ENCODE measurements around the gene SSTR3.

SSTR3 gene

GRCh38 chr22:37184380-37184755 lies 27.9 kb downstream of the SSTR3 start:
- TF ChIP-seq, protein P1, sequence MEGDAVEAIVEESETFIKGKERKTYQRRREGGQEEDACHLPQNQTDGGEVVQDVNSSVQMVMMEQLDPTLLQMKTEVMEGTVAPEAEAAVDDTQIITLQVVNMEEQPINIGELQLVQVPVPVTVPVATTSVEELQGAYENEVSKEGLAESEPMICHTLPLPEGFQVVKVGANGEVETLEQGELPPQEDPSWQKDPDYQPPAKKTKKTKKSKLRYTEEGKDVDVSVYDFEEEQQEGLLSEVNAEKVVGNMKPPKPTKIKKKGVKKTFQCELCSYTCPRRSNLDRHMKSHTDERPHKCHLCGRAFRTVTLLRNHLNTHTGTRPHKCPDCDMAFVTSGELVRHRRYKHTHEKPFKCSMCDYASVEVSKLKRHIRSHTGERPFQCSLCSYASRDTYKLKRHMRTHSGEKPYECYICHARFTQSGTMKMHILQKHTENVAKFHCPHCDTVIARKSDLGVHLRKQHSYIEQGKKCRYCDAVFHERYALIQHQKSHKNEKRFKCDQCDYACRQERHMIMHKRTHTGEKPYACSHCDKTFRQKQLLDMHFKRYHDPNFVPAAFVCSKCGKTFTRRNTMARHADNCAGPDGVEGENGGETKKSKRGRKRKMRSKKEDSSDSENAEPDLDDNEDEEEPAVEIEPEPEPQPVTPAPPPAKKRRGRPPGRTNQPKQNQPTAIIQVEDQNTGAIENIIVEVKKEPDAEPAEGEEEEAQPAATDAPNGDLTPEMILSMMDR (IDR thresholded peaks at IDR 0.05; ENCODE audit: borderline replicate concordance, insufficient read depth, low read depth, low read length) = no peak

DNA sequence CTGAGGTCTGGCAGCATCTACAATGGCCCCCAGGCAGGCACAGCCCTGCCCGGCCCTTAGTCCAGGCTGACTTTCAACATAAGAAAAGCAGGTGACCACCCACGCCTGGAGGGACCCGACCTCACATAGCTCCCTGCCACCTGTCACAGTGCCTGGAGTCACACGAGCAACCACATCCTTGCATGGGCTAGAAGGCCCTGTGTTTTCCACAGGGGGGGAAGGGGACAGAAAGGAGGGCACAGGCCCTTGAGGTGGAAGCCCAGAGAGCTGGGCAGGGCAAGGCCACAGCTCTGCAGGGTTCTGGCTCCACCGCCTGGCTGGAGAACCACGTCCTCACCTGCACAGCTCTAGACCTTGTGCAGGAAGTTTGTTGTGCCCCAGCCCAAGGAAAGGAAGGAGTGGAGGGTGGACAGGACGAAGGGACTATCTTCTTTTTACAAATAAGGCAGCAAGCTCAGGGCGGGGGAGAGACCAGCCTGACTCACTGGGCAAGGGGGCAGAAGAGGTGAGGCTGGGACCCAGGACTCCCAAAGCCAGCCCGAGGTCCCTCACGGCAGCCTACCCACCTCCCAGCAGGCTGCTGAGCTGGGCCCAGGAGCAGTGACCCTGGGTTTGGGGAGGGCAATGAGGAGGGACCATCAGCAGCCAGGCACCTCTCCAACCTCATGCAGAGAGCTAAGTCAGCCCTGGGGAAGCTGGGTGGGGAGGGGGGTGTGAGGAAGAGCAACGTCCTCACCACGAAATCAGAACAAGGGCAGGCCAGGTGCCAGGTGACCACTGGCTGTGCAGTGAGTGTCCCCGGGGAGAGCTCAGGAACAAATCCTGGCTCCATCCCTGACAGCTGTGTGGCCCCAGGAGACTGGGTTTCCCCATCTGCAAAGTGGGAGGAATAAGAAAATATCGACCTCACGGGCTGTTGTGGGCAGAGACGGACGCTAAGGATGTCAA lies 28.6 kb downstream of the SSTR3 start:
- no peak overlapping the region for H3K4me3 ChIP-seq (ENCODE audit: low read depth, low read length)
- TF ChIP-seq, protein P1 (IDR thresholded peaks at IDR 0.05; ENCODE audit: borderline replicate concordance, insufficient read depth, low read depth, low read length) = 0 out of 2 replicates have a peak, but pooled peaks have one; percentile 11

More at GRCh38 chr22:37184380-37184755, 27.9 kb downstream of the SSTR3 start:
- no peak overlapping the region for H3K4me3 ChIP-seq (ENCODE audit: low read depth, low read length)

GRCh38 chr22:37182949-37183245 lies 29.4 kb downstream of the SSTR3 start:
- no peak overlapping the region for H3K4me3 ChIP-seq (ENCODE audit: low read depth, low read length)
- TF ChIP-seq, protein P1 (IDR thresholded peaks at IDR 0.05; ENCODE audit: borderline replicate concordance, insufficient read depth, low read depth, low read length) = no peak

GRCh38 chr22:37182101-37182948 lies 30.0 kb downstream of the SSTR3 start:
- TF ChIP-seq, protein P1 (IDR thresholded peaks at IDR 0.05; ENCODE audit: borderline replicate concordance, insufficient read depth, low read depth, low read length) = no peak
- no peak overlapping the region for H3K4me3 ChIP-seq (ENCODE audit: low read depth, low read length)

DNA sequence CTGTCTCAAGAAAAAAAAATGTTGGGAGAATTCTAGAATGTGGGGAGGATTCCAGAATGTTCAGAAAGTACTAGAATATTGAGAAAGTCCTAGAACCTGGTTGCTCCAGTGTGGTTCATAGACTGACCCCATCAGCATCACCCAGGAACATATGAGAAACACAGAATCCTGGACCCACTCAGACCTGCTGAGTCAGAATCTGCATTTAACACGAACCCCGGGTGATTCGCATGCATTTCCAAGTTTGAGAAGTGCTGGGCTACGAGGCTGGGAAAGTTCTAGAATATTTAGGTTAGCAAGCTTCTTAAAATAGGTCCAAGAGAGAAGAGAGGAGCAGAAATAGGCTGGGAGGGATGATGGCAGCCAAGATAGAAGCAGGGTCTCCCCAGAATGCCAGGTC lies 30.6 kb downstream of the SSTR3 start:
- TF ChIP-seq, protein P1 (IDR thresholded peaks at IDR 0.05; ENCODE audit: borderline replicate concordance, insufficient read depth, low read depth, low read length) = no peak
- H3K4me3 ChIP-seq (ENCODE audit: low read depth, low read length) = no peak overlapping the region

- no peak overlapping the region for H3K4me3 ChIP-seq (ENCODE audit: low read depth, low read length)
- TF ChIP-seq, protein P1 (IDR thresholded peaks at IDR 0.05; ENCODE audit: borderline replicate concordance, insufficient read depth, low read depth, low read length) = no peak
These were observed 31.6 kb downstream of the SSTR3 start for GRCh38 chr22:37180531-37181231.
